HUES6 (cell line): Measurements from ENCODE around the gene LBHD2.

ENCODE experiments used
- H3K27ac ChIP-seq: 2 replicates; pipeline ENCODE4 v1.7.0; 2013; ENCODE audit warnings: low read depth, mild to moderate bottlenecking, low read length, inconsistent platforms
- H3K27me3 ChIP-seq: 2 replicates; pipeline ENCODE4 v1.6.1; 2013; ENCODE audit warnings: low read length; ENCODE audit not compliant: control insufficient read depth, insufficient read depth
- H3K36me3 ChIP-seq: 2 replicates; pipeline ENCODE4 v1.6.1; 2013; ENCODE audit warnings: low read length; ENCODE audit not compliant: control insufficient read depth, insufficient read depth
- H3K4me1 ChIP-seq: 2 replicates; pipeline ENCODE4 v1.6.1; 2013; ENCODE audit warnings: low read length; ENCODE audit not compliant: control insufficient read depth, insufficient read depth
- H3K4me3 ChIP-seq: 2 replicates; pipeline ENCODE4 v1.5.1; 2013; ENCODE audit warnings: low read depth, low read length
- H3K9ac ChIP-seq: one replicate; pipeline ENCODE4 v1.6.1; 2013; ENCODE audit warnings: mild to moderate bottlenecking, low read length
- H3K9me3 ChIP-seq: 2 replicates; pipeline ENCODE4 v1.6.1; 2013; ENCODE audit warnings: low read depth, low read length; ENCODE audit not compliant: control insufficient read depth, insufficient read depth

Gene LBHD2

DNA sequence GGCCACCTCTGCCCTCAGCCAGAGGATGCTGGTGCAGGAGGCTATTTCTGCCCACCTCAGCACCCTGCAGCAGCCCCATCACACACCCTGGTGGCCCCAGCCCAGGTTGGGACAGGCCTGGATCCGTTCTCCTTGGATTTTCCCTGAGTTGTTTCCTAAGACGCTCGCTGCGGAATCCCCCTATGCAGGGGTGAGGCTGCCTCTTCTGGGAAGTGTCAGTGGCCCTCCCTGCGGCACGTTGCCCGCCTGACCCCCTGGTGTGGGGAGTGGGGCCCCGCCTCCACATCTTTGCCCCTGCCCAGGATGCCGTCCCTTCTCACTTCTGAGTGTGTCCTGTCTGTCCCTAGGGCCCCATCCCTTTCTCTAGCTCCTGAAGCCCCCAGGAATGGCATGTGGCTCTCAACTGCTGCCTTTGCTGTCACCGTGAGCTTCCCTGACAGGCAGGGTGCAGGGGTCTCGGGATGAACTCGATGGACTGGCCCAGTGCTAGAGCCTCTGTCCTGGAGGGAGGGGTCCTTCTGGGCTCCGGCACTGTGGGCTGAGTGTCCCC lies 9.9 kb downstream of the LBHD2 start:
- H3K4me3 ChIP-seq = no peak overlapping the region
- no peaks in the 10 kb centered on the region for H3K36me3 ChIP-seq
- no peaks in the 10 kb centered on the region for H3K9me3 ChIP-seq
- peaks cover 24% of the 10 kb centered on the region for H3K4me1 ChIP-seq
- no peak overlapping the region for H3K9ac ChIP-seq
- H3K27ac ChIP-seq = no peak overlapping the region
- H3K27me3 ChIP-seq = peaks cover 14% of the 10 kb centered on the region

DNA sequence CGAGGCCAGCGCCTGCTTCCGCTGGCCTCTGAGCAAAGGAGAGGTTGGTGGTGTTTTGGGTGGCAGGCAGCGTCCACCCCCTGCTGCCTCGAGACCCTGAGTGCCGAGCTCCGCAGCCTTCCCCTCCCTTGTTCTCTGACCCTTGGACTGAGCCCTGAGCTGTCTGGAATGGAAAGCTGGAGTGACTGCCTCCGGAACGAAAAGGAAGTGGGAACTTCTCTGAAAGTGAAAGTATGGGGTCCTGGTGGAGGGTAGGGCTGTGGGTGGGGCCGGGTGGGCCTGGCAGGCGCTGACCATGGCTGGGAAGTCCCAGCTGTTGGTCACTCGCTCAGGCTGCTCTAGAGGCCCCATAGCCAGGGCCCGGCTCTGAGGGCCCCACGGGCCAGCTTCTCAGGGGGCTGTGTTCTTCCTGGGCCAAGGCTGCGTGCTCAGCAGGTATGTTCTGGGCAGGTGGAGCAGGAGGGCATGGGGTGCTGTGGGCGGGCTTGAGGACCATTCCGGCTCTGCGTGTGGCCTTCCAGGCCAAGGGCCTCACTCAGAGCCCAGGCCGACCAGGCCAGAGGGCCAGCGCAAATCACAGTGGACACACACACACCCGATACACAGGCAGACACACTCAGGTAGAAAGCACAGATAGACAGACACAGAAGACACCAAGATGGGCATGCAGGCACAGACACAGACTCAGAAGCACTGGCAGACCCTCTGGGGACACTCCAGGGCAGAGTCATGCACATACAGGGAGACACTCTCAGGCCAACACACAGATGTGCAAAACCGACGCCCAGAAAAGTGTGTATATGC lies 10.6 kb downstream of the LBHD2 start, which contains the start of gene EXOC3L4:
EXOC3L4 (plus strand) TSS at position 320 of the 804 bp plus-strand sequence. CDS start 5,495 bp downstream, outside the sequence.
- Histone ChIP-seq H3K27me3 (peaks cover 14% of the 10 kb centered on the region), H3K9me3 (no peaks in the 10 kb centered on the region), H3K9ac (no peak within 1 kb of the TSS), H3K4me3 (no peak within 1 kb of the TSS), H3K27ac (no peak within 1 kb of the TSS), H3K36me3 (no peaks in the 10 kb centered on the region), H3K4me1 (peaks cover 30% of the 10 kb centered on the region)

DNA sequence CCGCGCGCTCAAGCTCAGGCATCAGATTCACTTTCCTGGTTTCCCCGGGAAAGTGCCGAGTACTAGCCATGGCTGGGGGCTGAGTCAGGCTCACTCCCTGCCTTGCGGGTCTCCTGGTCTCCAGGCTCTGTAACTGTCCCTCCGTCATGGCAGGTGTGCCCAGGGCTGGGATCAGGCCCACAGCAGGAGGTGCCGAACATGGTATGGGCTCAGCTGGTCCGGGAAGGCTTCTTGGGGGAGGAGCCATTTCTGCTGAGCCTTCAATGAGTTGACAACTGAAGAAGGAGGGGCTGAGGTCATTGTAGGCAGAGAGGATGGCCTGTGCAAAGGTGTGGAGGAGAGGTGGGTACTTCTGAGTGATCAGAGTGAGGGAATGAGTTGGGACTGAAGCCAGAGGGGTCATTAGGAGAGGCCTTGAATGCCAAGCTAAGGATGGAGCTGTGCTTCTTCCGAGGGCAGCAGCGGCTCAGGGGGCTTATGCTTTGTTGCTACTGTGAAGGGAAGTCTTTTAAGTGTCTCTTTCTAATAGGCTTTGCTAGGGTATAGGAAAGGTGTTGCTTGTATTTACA lies 11.3 kb downstream of the LBHD2 start:
- Histone ChIP-seq H3K4me3 (no peak overlapping the region), H3K27ac (no peak overlapping the region), H3K27me3 (peaks cover 9% of the 10 kb centered on the region), H3K9me3 (no peaks in the 10 kb centered on the region), H3K9ac (no peak overlapping the region), H3K36me3 (no peaks in the 10 kb centered on the region), H3K4me1 (peaks cover 37% of the 10 kb centered on the region)

DNA sequence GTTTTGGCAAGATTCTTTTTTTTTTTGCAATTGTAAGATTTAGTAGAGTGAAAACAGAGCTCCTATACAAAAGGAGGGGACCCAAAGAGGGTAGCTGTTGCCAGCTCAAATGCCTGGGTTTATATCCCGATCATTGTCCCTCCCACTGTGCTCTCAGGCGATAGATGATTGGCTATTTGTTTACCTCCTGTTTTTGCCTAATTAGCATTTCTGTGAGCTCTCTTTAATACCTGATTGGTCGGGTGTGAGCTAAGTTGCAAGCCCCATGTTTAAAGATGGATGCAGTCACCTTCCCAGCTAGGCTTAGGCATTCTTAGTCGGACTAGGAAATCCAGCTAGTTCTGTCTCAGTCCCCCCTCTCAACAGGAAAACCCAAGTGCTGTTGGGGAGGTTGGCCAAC lies 12.4 kb downstream of the LBHD2 start:
- H3K27me3 ChIP-seq = 0 out of 2 replicates have a peak, but pooled peaks cover 2% of the 10 kb centered on the region
- H3K9ac ChIP-seq = no peak overlapping the region
- no peaks in the 10 kb centered on the region for H3K36me3 ChIP-seq
- H3K4me1 ChIP-seq = peaks cover 35% of the 10 kb centered on the region
- H3K9me3 ChIP-seq = no peaks in the 10 kb centered on the region
- no peak overlapping the region for H3K4me3 ChIP-seq
- no peak overlapping the region for H3K27ac ChIP-seq

DNA sequence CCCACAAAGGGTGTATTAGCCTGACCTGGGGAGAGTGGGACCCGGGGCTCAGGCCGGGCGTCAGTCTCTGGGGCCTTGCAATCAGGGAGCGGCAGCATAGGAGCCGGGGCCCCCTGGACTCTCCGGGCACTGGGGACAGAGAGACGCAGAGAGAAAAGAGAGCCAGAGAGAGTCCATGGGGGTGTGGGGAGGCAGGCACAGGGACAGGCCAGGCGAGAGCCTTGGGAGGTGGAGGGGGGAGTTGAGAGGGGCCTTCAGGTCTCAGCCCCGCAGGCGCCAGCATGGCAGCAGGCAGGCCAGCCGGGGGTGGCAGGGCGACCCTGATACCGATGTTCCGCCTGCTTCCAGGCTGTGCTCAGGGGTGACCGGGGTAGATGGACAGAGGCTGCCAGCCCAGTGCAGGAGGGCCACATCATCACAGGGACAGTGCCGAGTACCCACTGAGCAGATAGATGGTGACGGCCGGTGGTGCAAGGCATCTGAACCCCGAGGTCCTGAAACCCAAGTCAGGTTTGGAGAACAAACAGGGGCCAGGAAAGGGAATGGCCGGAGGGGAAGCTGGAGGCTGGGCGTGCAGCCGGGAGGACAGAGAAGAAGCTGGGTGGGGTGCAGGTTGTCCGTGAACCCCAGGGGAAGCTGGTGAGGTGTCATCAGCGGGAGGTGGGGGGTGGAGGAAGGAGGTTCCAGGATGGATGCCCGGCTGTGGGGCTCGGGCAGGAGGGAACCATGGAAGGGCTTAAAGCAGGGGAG lies 13.4 kb downstream of the LBHD2 start:
- H3K36me3 ChIP-seq = no peaks in the 10 kb centered on the region
- H3K4me1 ChIP-seq = peaks cover 35% of the 10 kb centered on the region
- peaks cover 12% of the 10 kb centered on the region for H3K27me3 ChIP-seq
- H3K9me3 ChIP-seq = no peaks in the 10 kb centered on the region
- H3K4me3 ChIP-seq = no peak overlapping the region
- no peak overlapping the region for H3K9ac ChIP-seq
- H3K27ac ChIP-seq = no peak overlapping the region

DNA sequence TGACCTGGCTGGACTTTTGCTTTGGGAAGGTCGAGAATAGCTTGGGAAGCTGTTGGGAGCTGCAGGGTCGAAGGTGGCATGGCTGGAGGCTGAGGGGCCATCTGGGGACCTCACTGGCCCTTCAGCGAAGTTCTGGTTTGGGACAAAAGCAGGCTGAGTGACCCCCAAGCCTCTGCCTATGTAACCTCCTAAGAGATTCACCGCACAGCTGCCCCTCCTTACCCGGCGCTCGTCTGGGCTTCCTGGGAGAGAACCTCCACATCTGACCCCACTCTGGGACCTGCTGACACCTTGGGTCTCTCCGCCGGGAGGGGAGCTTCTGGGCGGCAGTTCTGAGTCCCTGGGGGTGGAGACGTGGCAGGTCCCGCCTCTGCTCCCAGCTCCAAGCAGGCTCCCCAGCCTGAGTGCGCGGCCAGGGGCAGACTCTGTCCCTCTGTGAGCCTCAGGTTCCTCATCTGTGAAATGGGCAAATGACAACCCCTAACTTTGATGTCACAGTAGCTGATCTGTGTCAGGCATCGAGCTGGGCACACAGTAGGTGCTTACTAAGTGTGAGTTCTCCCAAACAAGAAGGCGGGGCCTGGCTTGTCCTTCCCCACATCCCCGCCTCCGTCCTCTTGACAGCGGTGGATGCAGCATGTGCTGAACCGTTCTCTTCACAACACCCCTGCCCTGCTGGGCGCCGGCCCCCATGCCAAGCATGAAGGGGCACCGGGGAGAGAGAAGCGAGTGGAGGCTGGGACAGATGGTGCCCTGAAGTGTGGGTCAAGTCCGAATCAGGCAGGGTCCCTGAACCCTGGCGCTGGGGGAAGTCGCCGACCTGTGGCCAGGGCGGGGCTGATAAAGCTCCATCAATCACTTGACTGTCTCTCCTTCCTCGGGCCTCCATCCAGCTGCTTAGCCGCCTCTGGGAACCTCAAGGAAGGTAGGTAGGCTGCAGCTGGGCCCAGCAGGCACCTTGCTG lies 14.3 kb downstream of the LBHD2 start:
- Histone ChIP-seq H3K9me3 (no peaks in the 10 kb centered on the region), H3K36me3 (no peaks in the 10 kb centered on the region), H3K27me3 (peaks cover 21% of the 10 kb centered on the region), H3K27ac (no peak overlapping the region), H3K4me1 (peaks cover 35% of the 10 kb centered on the region), H3K9ac (no peak overlapping the region), H3K4me3 (no peak overlapping the region)

DNA sequence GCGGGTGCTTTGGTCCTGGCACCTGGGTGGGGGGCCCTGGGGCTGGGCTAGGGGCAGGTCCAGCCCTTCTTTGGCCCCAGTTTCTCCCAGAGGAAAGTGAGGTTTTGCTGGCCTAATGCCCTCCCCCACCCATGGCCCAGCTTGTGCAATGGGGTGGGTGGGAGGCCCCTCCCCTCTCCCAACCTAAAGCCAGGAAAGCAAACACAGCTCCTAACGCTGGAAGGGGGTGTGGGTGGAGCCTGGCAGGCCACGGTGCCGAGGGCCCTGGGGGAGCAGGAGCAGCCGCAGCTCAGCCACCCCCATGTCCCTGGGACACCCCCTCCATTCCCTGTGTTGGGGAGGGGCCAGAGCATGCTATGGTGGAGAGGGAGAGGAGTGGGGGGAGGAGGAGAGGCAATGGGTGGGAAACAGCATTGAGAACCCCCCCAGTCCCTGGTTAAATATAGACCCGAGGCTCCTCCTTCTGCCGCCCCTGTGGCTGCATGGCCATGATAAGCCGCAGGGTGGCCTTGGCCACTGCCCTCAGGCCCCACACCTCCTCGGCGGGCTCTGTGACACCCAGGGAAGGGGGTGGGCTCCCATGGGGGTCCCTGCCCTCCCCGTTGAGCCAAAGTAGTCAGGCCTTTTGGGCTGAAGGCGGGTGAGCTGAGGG lies 15.2 kb downstream of the LBHD2 start:
- Histone ChIP-seq H3K9ac (no peak overlapping the region), H3K27me3 (peaks cover 30% of the 10 kb centered on the region), H3K36me3 (no peaks in the 10 kb centered on the region), H3K4me3 (no peak overlapping the region), H3K27ac (no peak overlapping the region), H3K9me3 (no peaks in the 10 kb centered on the region), H3K4me1 (peaks cover 34% of the 10 kb centered on the region)

DNA sequence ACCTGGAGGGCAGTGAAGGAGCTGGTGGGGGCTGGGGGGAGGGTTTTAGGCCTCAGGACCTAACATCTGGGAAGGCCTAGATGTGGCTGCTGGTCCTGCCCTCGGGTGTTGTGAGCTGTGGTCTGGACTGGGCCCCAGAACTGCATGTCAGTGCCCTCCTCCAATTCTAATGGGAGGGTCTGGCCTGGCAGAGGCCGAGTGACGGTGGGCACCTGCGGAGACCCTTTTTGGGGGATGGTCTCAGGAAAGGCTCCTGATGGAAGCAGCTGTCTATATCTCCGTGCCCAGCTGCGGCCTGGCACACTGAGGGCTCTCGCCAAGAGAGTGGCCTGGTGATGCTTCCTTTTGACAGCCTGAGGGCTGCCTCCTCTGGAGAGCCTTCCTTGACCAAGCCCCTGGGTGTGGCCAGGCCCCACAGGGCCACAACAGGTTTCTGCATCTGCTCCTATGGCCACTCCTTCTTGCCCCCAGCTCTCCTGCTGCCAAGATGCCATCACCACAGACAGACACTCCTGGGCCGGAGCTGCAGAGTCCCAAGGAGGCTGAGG lies 15.8 kb downstream of the LBHD2 start:
- no peaks in the 10 kb centered on the region for H3K36me3 ChIP-seq
- H3K4me3 ChIP-seq = no peak overlapping the region
- H3K9ac ChIP-seq = no peak overlapping the region
- H3K9me3 ChIP-seq = no peaks in the 10 kb centered on the region
- peaks cover 36% of the 10 kb centered on the region for H3K27me3 ChIP-seq
- H3K27ac ChIP-seq = no peak overlapping the region
- H3K4me1 ChIP-seq = peaks cover 38% of the 10 kb centered on the region

DNA sequence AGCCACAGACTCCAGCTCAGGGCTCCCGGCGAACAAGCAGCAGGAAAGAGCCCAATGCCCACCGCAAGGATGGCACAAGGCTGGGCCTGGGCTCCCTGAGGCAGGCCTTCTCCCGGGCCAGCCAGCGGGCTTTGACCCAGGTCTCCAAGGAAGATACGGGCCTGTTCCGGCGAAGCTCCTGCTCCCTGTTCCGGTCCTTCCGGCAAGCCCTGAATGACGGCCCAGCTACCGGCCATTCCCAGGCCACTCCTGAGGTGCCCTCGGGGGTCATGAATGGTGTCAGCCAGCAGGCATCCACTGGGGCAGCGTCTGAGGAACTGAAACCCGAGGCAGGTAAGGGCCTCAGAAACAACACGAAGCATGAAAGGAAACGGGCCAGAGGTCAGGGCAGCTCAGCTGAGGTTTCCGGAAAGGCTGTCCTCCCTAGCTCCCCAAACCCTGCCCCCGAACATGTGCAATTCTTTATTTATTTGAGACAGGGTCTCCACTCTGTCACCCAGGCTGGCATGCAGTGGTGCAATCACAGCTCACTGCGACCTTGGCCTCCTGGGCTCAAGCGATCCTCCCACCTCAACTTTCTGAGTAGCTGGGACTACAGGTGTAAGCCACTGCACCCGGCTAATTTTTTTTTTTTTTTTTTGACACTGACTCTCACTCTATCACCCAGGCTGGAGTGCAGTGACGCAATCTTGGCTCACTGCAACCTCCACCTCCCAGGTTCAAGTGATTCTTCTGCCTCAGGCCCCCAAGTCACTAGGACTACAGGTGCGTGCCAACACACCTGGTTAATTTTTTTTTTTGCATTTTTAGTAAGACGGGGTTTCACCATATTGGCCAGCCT lies 16.5 kb downstream of the LBHD2 start:
- Histone ChIP-seq H3K9ac (no peak overlapping the region), H3K4me1 (peaks cover 43% of the 10 kb centered on the region)

More for the DNA sequence above, 16.5 kb downstream of the LBHD2 start:
- H3K36me3 ChIP-seq = no peaks in the 10 kb centered on the region
- H3K27me3 ChIP-seq = peaks cover 42% of the 10 kb centered on the region
- no peak overlapping the region for H3K27ac ChIP-seq
- H3K9me3 ChIP-seq = no peaks in the 10 kb centered on the region
- no peak overlapping the region for H3K4me3 ChIP-seq
